A673 (cell line): ENCODE measurements around the gene GADL1.

Source experiments
- CTCF ChIP-seq: fragments of 300-800, 200-600 bp; sonication (generic); conservative IDR thresholded peaks from 2 replicates; pipeline ENCODE4 v1.5.1; 2017; ENCODE audit warnings: low read depth, mild to moderate bottlenecking, antibody characterized with exemption, low read length, moderate library complexity, mixed read lengths
- EZH2 ChIP-seq: fragments of 200-600 bp; sonication (generic); IDR thresholded peaks from 2 replicates; pipeline ENCODE4 v1.6.1; 2017; ENCODE audit warnings: borderline replicate concordance, low read depth, mild to moderate bottlenecking, mixed read lengths, antibody characterized with exemption, low read length; ENCODE audit not compliant: poor library complexity, severe bottlenecking

GRCh38 chr3:30766522-30766921 is 127.9 kb downstream of the GADL1 start:
- TF ChIP-seq CTCF (no peak), EZH2 (no peak)
